CD4-positive, alpha-beta T cell (primary cell): Measurements from ENCODE around the gene PLEKHN1. TPM values are rescaled to one million over a fixed set of nuclear protein-coding genes. Genes with fewer than 3 reads are reported as not detected.

Experiments used
- ATAC-seq: fragments of 200-7000 bp; cut with Tn5 transposase; one replicate; pipeline ENCODE4 v1.10.0; 2022; ENCODE audit warnings: mild to moderate bottlenecking; ENCODE audit not compliant: poor library complexity
- CTCF ChIA-PET: fragments of 350-600 bp; sonication (Branson Sonifier 250); formaldehyde crosslinking; loops from one replicate; lab custom pipeline; 2021; ENCODE audit warnings: antibody characterized with exemption, inconsistent platforms; lab: Charles Lee
- POLR2A ChIA-PET: fragments of 350-600 bp; sonication (Branson Sonifier 250); formaldehyde crosslinking; loops from one replicate; lab custom pipeline; 2021; ENCODE audit warnings: antibody characterized with exemption, inconsistent platforms; lab: Charles Lee
- DNase-seq, 14 experiments: peaks; one replicate each; pipeline ENCODE4 v3.0.0-alpha.2; 2013 to 2020; ENCODE audit warnings: mixed read lengths in 2 of 14
- H3K27ac ChIP-seq, 2 donors: one replicate each; pipeline versions ENCODE4 v1.5.1 to v1.7.0; 2013; ENCODE audit warnings: low read length in 2 of 2, low read depth in 1 of 2, mild to moderate bottlenecking in 1 of 2
- H3K27me3 ChIP-seq, 2 experiments: 1 replicate in 1 of 2; 2 replicates in 1 of 2; pipeline versions ENCODE4 v1.6.1 to v1.7.0; 2013; ENCODE audit warnings: low read length in 2 of 2, control low read depth in 1 of 2, mild to moderate bottlenecking in 1 of 2, moderate library complexity in 1 of 2; ENCODE audit not compliant: insufficient read depth in 2 of 2, control insufficient read depth in 1 of 2
- H3K36me3 ChIP-seq: one replicate; pipeline ENCODE4 v1.6.1; 2013; ENCODE audit warnings: low read length, control low read depth; ENCODE audit not compliant: insufficient read depth
- H3K4me1 ChIP-seq: one replicate; pipeline ENCODE4 v1.6.1; 2013; ENCODE audit warnings: low read length, control low read depth; ENCODE audit not compliant: insufficient read depth
- H3K4me3 ChIP-seq: one replicate; pipeline ENCODE4 v1.5.1; 2013; ENCODE audit warnings: mild to moderate bottlenecking, low read length, moderate library complexity
- H3K9me3 ChIP-seq, 2 experiments: 1 replicate in 1 of 2; 2 replicates in 1 of 2; pipeline versions ENCODE4 v1.6.1 to v1.7.0; 2013; ENCODE audit warnings: low read length in 2 of 2, mild to moderate bottlenecking in 2 of 2, control low read depth in 1 of 2, moderate library complexity in 1 of 2; ENCODE audit not compliant: control insufficient read depth in 1 of 2, insufficient read depth in 1 of 2
- H3K27ac Mint-ChIP-seq: one replicate; pipeline ENCODE4 v1.8.0; 2020; ENCODE audit warnings: mixed read lengths
- H3K27me3 Mint-ChIP-seq: one replicate; pipeline ENCODE4 v1.8.0; 2021; ENCODE audit warnings: mixed read lengths
- H3K36me3 Mint-ChIP-seq: one replicate; pipeline ENCODE4 v1.8.0; 2021; ENCODE audit warnings: low read depth, mixed read lengths
- H3K4me1 Mint-ChIP-seq: one replicate; pipeline ENCODE4 v1.8.0; 2021; ENCODE audit warnings: low read depth, mixed read lengths
- H3K4me3 Mint-ChIP-seq: one replicate; pipeline ENCODE4 v1.8.0; 2020; ENCODE audit warnings: mild to moderate bottlenecking, mixed read lengths
- H3K9me3 Mint-ChIP-seq: one replicate; pipeline ENCODE4 v1.8.0; 2020; ENCODE audit warnings: mixed read lengths
- CTCF ChIP-seq: fragments of 200-600 bp; IDR thresholded peaks from one replicate; pipeline ENCODE4 v1.8.0; 2022; ENCODE audit warnings: antibody characterized with exemption, mild to moderate bottlenecking
- intact Hi-C, 2 experiments: fragments of 100-400 bp; cut with DNase I in 1 of 2; cut with micrococcal nuclease in 1 of 2; formaldehyde crosslinking; loops; one replicate each; pipeline versions ENCODE4 v1.15.1 to v1.9.0; 2023 to 2025; cut with DNase I, micrococcal nuclease
- polyA plus RNA-seq, 2 donors: library from polyadenylated mRNA; unstranded; fragments of 120-200 nt; gene quantifications; one replicate each; pipeline ENCODE4 v1.2.1, GENCODE V29; 2013
- total RNA-seq, 174 experiments: library from RNA in 2 of 174; stranded (reverse) in 2 of 174; gene quantifications; one replicate each; pipeline ENCODE4 v1.2.3 and lab custom pipeline; 2021 to 2026

Gene PLEKHN1
- total RNA-seq (under 1 TPM; 0.69 to 0.95 TPM), total RNA-seq (lab: John Stamatoyannopoulos, UW) (0.32 to 11.9 (median 3.1) reads per million in 172 experiments)
- 0.90 TPM for polyA plus RNA-seq (2013, experiment 1 of 2)
- polyA plus RNA-seq (2013, experiment 2 of 2): 1.2 TPM

- H3K4me1 ChIP-seq: peaks cover 29% of the 10 kb centered on the region
- Mint-ChIP-seq H3K36me3 (no peaks in the 10 kb centered on the region), H3K9me3 (no peaks in the 10 kb centered on the region), H3K4me3 (peak within 1 kb of the TSS; percentile 78), H3K4me1 (no peaks in the 10 kb centered on the region), H3K27ac (no peak within 1 kb of the TSS), H3K27me3 (peaks cover 17% of the 10 kb centered on the region)
- H3K36me3 ChIP-seq: no peaks in the 10 kb centered on the region
- peak within 1 kb of the TSS; percentile 67 for H3K4me3 ChIP-seq
- peaks cover 0 to under 1% of the 10 kb centered on the region in 2 experiments for H3K9me3 ChIP-seq
- H3K27me3 ChIP-seq: peaks cover 6 to 9% of the 10 kb centered on the region in 2 experiments
- ATAC-seq (peak; percentile 22), DNase-seq (peak in 5 of 14 experiments; percentile 26 to 59 (median 44))
- POLR2A ChIA-PET: interaction anchor here (1.0 to 1.1 kb wide), 3 partner anchors 97 to 266 kb away, joined by 3 to 6 read pairs (median 4); partner anchors contain the start of gene B3GALT6
- H3K27ac ChIP-seq: no peak within 1 kb of the TSS
- intact Hi-C loops: no loop called here
- TF ChIP-seq CTCF: no peak
- CTCF ChIA-PET: interaction anchor here (0.8 to 1.2 kb wide), 5 partner anchors 25 to 156 kb away, joined by 3 to 4 read pairs (median 3); no protein-coding TSS in a partner anchor
Measured at GRCh38 chr1:966135-966703, at the start of gene PLEKHN1. Gene PLEKHN1, plus strand, starts transcription at chr1:966482. Its CDS starts 50 bp downstream, at chr1:966532.

GRCh38 chr1:917076-917459, 49.2 kb upstream of the PLEKHN1 start:
- no peak overlapping the region for H3K4me3 Mint-ChIP-seq
- intact Hi-C loops: no loop called here
- peaks cover 14% of the 10 kb centered on the region for H3K4me1 Mint-ChIP-seq
- peak in 1 of 14 experiments; percentile 0 for DNase-seq
- H3K9me3 ChIP-seq: peaks cover 0 to 19% of the 10 kb centered on the region in 2 experiments
- no peaks in the 10 kb centered on the region for H3K36me3 Mint-ChIP-seq
- H3K4me1 ChIP-seq: peaks cover 14% of the 10 kb centered on the region
- H3K27ac ChIP-seq: no peak overlapping the region
- ChIA-PET CTCF (no interaction called here), POLR2A (no interaction called here)
- no peaks in the 10 kb centered on the region for H3K36me3 ChIP-seq
- H3K9me3 Mint-ChIP-seq: no peaks in the 10 kb centered on the region
- H3K27me3 Mint-ChIP-seq: peaks cover 50% of the 10 kb centered on the region
- ATAC-seq: no peak
- no peak overlapping the region for H3K4me3 ChIP-seq
- TF ChIP-seq CTCF: no peak
- peaks cover 26 to 35% of the 10 kb centered on the region in 2 experiments for H3K27me3 ChIP-seq
- no peak overlapping the region for H3K27ac Mint-ChIP-seq

- intact Hi-C loops: no loop called here
- Mint-ChIP-seq H3K4me3 (no peak overlapping the region), H3K4me1 (peaks cover 13% of the 10 kb centered on the region), H3K36me3 (no peaks in the 10 kb centered on the region), H3K9me3 (no peaks in the 10 kb centered on the region), H3K27me3 (peaks cover 53% of the 10 kb centered on the region), H3K27ac (no peak overlapping the region)
- Histone ChIP-seq H3K4me1 (peaks cover 18% of the 10 kb centered on the region), H3K27me3 (peaks cover 31 to 39% of the 10 kb centered on the region in 2 experiments), H3K27ac (no peak overlapping the region), H3K36me3 (no peaks in the 10 kb centered on the region), H3K9me3 (peaks cover 0 to 24% of the 10 kb centered on the region in 2 experiments), H3K4me3 (no peak overlapping the region)
- ATAC-seq: no peak
- TF ChIP-seq CTCF: no peak
- POLR2A ChIA-PET: no interaction called here
- DNase-seq: no peak
- CTCF ChIA-PET: no interaction called here
Measured at GRCh38 chr1:917466-918091, 48.7 kb upstream of the PLEKHN1 start.
